Neural crest cell (in vitro differentiated cells): ENCODE results near the gene PAPOLB. TPM values are rescaled to one million over a fixed set of nuclear protein-coding genes. Genes with fewer than 3 reads are reported as not detected.

Experiments used
- DNase-seq: peaks from one replicate; pipeline ENCODE4 v3.0.0; 2021; ENCODE audit warnings: low read depth, mixed read lengths, low spot score
- H3K27ac Mint-ChIP-seq: one replicate; pipeline ENCODE4 v1.8.0; 2021; ENCODE audit warnings: mild to moderate bottlenecking, mixed read lengths; ENCODE audit not compliant: unreplicated experiment
- H3K27me3 Mint-ChIP-seq: 2 replicates; pipeline ENCODE4 v1.8.0; 2021; ENCODE audit warnings: low read depth, mild to moderate bottlenecking, mixed read lengths
- H3K36me3 Mint-ChIP-seq: 2 replicates; pipeline ENCODE4 v1.8.0; 2021; ENCODE audit warnings: low read depth, mild to moderate bottlenecking, mixed read lengths
- H3K4me1 Mint-ChIP-seq: 2 replicates; pipeline ENCODE4 v1.8.0; 2021; ENCODE audit warnings: mixed read lengths
- H3K4me3 Mint-ChIP-seq: one replicate; pipeline ENCODE4 v1.8.0; 2021; ENCODE audit warnings: mild to moderate bottlenecking, mixed read lengths
- H3K9me3 Mint-ChIP-seq: 2 replicates; pipeline ENCODE4 v1.8.0; 2021; ENCODE audit warnings: mixed read lengths
- total RNA-seq: library from RNA; stranded (reverse); gene quantifications from 2 replicates; pipeline ENCODE4 v1.2.1, GENCODE V29; 2021
- TF ChIP-seq, protein P1 (sequence below): fragments of 200-600 bp; sonication (generic); conservative IDR thresholded peaks from 2 replicates; pipeline ENCODE4 v1.5.0; 2021; ENCODE audit warnings: antibody characterized with exemption, mild to moderate bottlenecking

Gene PAPOLB
- total RNA-seq, 1 donor from 2014 or later, result 0.26 TPM

DNA sequence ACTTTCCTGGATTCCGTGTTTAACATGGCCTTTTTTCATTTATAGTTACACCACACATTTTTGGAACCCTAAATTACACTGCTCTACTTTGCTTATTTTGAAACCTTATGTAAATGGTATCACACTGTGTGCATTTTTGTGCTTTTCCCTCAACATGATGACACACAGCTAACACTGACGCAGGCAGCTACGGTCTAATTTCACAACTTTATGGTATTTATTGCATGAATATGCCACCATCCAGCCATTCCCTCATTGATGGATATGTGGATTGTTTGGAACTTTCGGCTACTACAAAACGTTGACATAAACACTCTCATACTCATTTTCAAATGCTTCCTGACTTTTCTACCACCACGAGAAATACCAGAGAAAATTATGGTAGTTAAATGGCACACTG is 6.9 kb downstream of the PAPOLB start:
- DNase-seq, result no peak
- Mint-ChIP-seq H3K36me3 (peaks cover 7% of the 10 kb centered on the region), H3K9me3 (peaks cover 7% of the 10 kb centered on the region), H3K4me3 (no peak overlapping the region), H3K4me1 (peaks cover 12% of the 10 kb centered on the region), H3K27me3 (no peaks in the 10 kb centered on the region), H3K27ac (no peak overlapping the region)
- TF ChIP-seq, protein P1, sequence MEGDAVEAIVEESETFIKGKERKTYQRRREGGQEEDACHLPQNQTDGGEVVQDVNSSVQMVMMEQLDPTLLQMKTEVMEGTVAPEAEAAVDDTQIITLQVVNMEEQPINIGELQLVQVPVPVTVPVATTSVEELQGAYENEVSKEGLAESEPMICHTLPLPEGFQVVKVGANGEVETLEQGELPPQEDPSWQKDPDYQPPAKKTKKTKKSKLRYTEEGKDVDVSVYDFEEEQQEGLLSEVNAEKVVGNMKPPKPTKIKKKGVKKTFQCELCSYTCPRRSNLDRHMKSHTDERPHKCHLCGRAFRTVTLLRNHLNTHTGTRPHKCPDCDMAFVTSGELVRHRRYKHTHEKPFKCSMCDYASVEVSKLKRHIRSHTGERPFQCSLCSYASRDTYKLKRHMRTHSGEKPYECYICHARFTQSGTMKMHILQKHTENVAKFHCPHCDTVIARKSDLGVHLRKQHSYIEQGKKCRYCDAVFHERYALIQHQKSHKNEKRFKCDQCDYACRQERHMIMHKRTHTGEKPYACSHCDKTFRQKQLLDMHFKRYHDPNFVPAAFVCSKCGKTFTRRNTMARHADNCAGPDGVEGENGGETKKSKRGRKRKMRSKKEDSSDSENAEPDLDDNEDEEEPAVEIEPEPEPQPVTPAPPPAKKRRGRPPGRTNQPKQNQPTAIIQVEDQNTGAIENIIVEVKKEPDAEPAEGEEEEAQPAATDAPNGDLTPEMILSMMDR, result no peak

DNA sequence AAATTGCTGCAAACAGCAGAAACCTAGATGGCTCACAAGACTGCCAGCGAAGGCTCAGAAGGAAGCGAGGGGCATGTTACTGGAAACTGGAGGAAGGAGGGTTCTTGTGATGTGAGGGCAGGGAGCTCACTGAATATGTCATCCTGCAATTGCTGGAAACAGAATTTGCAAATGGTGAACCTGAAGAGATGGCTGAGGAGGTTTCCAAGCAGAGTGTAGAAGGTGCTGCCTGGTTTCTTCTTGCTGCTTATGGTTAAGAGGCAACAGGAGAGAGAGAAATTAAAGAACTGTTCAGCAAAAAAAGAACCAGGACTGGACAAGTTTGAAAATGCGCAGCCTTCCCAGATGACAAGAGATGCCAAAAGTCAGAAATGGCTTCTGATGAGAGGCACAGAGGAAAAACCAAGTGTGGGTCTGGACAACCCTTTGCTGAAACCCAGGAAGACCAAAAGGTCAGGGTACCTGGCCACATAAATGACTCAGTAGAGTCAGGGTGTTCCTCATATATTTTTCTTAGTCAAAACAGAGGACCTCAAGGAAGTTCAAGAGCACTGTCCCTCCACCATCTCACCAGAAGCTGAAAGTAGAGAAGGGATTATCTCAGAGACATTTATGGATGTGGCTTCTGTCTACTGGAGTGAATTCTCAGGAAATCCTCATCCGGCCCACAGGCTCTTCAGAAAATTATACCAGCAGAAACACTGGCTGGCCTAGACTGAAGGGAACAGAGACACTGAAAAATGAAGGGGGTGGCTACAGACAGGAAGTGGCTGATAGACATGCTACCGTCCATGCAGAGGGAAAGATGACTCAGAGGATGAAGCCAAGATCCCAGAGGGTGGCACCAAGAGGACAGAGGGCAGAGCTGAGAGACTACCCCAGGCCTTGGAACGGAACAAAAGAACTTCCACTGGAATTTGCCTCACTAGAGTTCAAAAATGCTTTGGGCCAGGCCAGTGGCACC is 10.1 kb downstream of the PAPOLB start:
- Mint-ChIP-seq H3K36me3 (peaks cover 7% of the 10 kb centered on the region), H3K4me3 (no peak overlapping the region)
- DNase-seq, result no peak

DNA sequence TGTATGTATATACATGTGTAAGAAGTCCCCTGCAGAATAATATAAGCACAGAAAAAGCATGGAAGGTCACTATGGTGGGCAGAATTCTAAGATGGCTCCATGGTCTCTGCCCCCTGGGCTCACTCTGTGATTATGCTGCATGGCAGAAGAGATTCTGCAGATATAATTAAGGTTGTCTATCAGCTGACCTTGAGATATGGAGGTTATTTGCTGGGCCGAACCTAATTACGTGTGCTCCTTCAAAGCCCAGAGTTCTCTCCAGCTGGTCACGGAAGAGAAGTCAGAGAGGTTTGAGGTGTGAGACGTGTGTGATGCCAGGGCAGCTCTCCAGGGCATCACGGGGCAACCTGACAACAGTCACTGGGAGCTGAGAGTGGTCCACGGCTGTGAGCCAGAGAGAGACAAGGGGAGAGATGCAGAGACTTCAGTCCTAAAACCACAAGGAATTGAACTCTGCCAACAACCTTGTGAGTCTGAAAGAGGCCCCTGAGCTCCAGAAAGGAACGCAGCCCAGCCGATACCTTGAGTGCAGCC is 11.5 kb downstream of the PAPOLB start:
- TF ChIP-seq, protein P1, result no peak
- H3K36me3 Mint-ChIP-seq, result peaks cover 7% of the 10 kb centered on the region
- no peak overlapping the region for H3K4me3 Mint-ChIP-seq
- peaks cover 5% of the 10 kb centered on the region for H3K4me1 Mint-ChIP-seq
- peaks cover 7% of the 10 kb centered on the region for H3K9me3 Mint-ChIP-seq
- no peak overlapping the region for H3K27ac Mint-ChIP-seq
- DNase-seq, result no peak
- no peaks in the 10 kb centered on the region for H3K27me3 Mint-ChIP-seq

More for the DNA sequence above, 10.1 kb downstream of the PAPOLB start:
- peak overlapping the region; percentile 57 for H3K27ac Mint-ChIP-seq
- peaks cover 7% of the 10 kb centered on the region for H3K9me3 Mint-ChIP-seq
- peaks cover 10% of the 10 kb centered on the region for H3K4me1 Mint-ChIP-seq
- TF ChIP-seq, protein P1, result no peak
- H3K27me3 Mint-ChIP-seq, result no peaks in the 10 kb centered on the region

DNA sequence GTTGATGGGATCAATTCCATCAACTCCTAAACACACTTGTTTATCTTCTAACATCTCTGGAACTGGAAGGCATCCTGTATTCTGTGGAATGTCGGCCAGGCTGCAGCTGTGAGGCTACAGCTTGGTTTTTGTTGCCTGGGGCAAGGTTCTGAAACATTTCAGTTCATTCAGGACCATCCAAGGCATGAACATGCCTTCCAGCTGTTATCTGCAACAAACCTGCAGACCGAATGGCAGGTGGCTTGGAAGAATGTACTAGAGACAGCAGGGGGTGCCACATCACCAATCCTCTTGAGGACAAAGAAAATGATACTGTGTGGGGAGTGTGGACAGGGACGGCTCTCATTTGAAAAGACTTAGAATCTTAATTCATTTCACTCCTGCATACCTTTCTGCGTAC is 12.4 kb downstream of the PAPOLB start:
- no peak overlapping the region for H3K4me3 Mint-ChIP-seq
- H3K9me3 Mint-ChIP-seq, result peaks cover 7% of the 10 kb centered on the region
- peaks cover 5% of the 10 kb centered on the region for H3K4me1 Mint-ChIP-seq
- peak; percentile 14 for DNase-seq
- peak overlapping the region; percentile 81 for H3K27ac Mint-ChIP-seq
- H3K27me3 Mint-ChIP-seq, result no peaks in the 10 kb centered on the region
- peaks cover 7% of the 10 kb centered on the region for H3K36me3 Mint-ChIP-seq
- TF ChIP-seq, protein P1, result peak; percentile 59

DNA sequence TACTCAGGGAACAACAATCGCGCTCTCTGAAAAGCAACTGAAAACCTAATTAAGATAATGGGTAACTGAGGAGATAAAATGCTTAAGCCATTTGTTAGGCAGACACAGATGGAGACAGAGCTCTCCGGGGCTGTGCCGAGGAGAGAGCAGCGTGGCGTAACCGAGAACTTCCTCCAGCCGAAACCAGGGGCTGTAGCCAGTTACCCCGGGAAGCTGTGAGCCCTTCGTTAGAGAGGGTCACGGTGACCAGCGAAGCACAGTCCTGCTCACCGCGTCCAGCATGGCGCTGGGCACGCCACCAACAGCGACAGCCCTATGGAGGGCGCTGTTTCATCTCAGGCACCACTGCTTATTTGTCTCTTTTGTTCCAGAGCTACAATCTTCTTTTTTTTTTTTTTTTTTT is 16.1 kb downstream of the PAPOLB start:
- no peaks in the 10 kb centered on the region for H3K36me3 Mint-ChIP-seq
- DNase-seq, result no peak
- H3K4me3 Mint-ChIP-seq, result no peak overlapping the region
- no peaks in the 10 kb centered on the region for H3K9me3 Mint-ChIP-seq
- TF ChIP-seq, protein P1, result peak; percentile 44
- H3K27me3 Mint-ChIP-seq, result no peaks in the 10 kb centered on the region
- no peak overlapping the region for H3K27ac Mint-ChIP-seq
- H3K4me1 Mint-ChIP-seq, result peaks cover 5% of the 10 kb centered on the region
